ENCODE results near the gene BRCA1.
"Not testable (repeated sequence)": the region's sequence is repeated elsewhere in the genome, so short reads cannot be mapped to it uniquely, and the experiment has no call there.

Gene BRCA1

GRCh38 chr17:43000894-43001293 lies 124.3 kb downstream of the BRCA1 start:
- DNase-seq: not testable (repeated sequence)

DNA sequence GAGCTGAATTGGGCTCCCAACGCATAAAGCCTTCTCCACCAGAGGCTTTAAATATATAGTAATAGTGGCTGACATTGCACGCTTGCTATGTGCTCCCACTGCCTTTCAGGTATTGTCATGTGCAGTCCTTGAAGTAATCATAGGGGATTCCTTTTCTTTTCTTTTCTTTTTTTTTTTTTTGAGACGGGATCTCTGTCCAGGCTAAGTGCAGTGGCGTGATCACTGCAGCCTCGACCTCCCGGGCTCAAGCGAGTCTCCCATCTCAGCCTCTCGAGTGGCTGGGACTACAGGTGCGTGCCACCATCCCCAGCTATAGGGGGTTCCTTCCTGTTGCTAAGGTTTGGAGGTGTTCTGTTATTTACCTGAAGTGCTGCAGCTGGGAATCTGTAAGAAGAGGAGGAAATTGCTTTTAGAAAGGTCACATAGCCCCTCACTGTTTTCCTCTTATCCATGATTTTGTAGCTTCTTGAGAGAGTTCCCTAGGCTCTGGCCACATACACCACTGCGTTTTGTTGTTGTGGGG lies 126.1 kb downstream of the BRCA1 start:
- no peak for DNase-seq

GRCh38 chr17:42997984-42998938 lies 126.9 kb downstream of the BRCA1 start, which contains the start of gene RPL27:
RPL27 (plus strand) TSS chr17:42998419; CDS start chr17:42998751, 332 bp downstream.
- peak; percentile 99 for DNase-seq

- DNase-seq: no peak
Measured at GRCh38 chr17:42997390-42997983, 127.7 kb downstream of the BRCA1 start.
